SK-N-SH treated with all-trans-retinoic acid at 6 μM for 48 hours (cell line): ENCODE measurements around the gene NR2C2AP.

Source experiments
- OSR1 ChIP-seq: fragments of 250-450 bp; sonication (Bioruptor Pico); IDR thresholded peaks from 2 replicates; pipeline ENCODE4 v1.8.0; 2022; ENCODE audit warnings: moderate library complexity, mild to moderate bottlenecking, inconsistent platforms
- TCF4 ChIP-seq: fragments of 250-450 bp; sonication (Bioruptor Pico); IDR thresholded peaks from 2 replicates; pipeline ENCODE4 v1.8.0; 2021; ENCODE audit warnings: mild to moderate bottlenecking, moderate library complexity, borderline replicate concordance
- ZFP3 ChIP-seq: fragments of 250-450 bp; sonication (Bioruptor Pico); IDR thresholded peaks from 2 replicates; pipeline ENCODE4 v1.5.0; 2020; ENCODE audit warnings: mild to moderate bottlenecking, moderate library complexity
- TF ChIP-seq, protein P1 (sequence below): fragments of 250-450 bp; sonication (Bioruptor Pico); IDR thresholded peaks from 2 replicates; pipeline ENCODE4 v1.8.0; 2021; ENCODE audit warnings: low read depth, mild to moderate bottlenecking, moderate library complexity, borderline replicate concordance

DNA sequence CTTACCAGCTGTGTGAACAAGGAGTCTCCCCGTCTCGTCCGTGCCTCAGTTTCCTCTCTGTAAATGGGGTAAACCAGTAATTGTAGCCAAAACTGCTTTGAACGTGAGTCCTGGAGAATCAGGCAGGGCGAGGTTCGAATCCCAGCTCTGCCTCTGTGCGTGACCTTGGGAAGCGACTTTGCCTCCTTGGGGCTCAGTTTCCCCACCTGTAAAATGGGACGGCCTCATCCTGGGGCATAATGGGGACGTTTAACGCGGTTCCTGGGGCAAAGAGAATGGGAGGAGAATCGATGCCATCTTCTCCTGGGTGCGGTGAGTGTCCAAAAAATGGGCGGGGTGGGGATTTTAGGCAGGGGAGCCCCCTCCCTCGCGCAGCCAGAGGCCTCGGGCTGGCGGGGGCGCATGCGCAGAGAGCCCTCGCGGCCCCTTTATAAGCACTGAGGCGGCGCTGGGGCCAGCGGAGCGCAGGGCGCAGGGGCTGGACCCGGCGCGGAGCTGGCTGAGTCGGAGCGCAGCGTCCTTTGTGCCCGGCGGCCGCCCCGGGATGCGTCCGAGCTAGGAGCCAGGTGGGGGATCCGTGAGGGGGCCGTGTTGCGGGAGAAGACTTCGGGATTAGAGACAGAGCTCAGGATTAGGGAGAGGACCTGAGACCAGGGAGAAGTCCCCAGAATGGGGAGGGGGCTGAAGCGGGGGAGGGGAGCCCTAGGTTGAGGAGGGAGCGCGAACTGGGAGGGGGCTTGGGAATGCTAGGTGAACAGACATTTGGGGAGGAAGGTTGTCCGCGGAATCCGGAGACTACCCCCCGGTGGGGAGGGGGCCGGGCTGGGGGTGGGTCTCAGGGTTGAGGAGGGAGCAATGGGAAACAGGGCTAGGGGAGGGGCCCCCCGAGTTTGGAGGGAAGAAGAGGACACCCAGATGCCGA, 8.5 kb upstream of the NR2C2AP start, which contains the start of gene NCAN:
- TF ChIP-seq ZFP3 (no peak), OSR1 (CRISPR knock-in tag) (no peak), TCF4 (CRISPR knock-in tag) (no peak)
- TF ChIP-seq, protein P1, sequence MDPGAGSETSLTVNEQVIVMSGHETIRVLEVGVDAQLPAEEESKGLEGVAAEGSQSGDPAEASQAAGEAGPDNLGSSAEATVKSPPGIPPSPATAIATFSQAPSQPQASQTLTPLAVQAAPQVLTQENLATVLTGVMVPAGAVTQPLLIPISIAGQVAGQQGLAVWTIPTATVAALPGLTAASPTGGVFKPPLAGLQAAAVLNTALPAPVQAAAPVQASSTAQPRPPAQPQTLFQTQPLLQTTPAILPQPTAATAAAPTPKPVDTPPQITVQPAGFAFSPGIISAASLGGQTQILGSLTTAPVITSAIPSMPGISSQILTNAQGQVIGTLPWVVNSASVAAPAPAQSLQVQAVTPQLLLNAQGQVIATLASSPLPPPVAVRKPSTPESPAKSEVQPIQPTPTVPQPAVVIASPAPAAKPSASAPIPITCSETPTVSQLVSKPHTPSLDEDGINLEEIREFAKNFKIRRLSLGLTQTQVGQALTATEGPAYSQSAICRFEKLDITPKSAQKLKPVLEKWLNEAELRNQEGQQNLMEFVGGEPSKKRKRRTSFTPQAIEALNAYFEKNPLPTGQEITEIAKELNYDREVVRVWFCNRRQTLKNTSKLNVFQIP = no peak
